ENCODE measurements around the gene FSTL5.

DNA sequence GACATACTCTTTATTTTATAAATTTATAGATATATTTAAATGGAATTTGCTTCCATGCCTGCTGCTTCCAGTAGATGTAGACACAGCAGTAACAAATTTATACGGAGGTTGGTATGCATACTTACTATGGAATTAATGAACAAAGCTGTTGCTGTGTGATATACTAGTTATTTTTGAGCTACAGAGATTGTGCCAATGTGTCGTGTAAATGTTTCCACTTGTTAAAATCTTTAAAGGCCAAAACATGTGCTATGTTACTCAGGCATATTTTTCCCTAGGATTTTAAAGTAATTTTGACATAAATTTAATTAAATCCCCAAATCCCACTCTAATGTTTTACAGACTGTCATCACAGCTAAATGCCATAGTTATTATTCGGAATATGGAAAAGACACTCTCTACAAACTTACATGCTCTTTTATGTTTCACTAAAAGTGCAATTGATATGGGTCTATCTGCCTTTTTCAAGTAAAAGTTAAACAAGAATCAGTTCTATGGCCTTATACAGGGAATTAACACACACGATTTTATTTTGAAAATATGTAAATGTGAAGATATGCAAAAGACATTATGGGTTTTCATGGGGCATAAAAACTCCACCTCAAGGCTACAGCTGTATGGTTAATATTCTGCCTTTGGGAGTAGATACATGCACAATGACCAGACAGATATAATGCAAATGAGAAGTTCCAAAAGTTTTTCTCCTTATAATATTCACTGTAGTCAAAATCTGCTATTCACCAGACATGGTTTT, 256.8 kb downstream of the FSTL5 start:
- TF ChIP-seq, protein P1, sequence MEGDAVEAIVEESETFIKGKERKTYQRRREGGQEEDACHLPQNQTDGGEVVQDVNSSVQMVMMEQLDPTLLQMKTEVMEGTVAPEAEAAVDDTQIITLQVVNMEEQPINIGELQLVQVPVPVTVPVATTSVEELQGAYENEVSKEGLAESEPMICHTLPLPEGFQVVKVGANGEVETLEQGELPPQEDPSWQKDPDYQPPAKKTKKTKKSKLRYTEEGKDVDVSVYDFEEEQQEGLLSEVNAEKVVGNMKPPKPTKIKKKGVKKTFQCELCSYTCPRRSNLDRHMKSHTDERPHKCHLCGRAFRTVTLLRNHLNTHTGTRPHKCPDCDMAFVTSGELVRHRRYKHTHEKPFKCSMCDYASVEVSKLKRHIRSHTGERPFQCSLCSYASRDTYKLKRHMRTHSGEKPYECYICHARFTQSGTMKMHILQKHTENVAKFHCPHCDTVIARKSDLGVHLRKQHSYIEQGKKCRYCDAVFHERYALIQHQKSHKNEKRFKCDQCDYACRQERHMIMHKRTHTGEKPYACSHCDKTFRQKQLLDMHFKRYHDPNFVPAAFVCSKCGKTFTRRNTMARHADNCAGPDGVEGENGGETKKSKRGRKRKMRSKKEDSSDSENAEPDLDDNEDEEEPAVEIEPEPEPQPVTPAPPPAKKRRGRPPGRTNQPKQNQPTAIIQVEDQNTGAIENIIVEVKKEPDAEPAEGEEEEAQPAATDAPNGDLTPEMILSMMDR (IDR thresholded peaks at IDR 0.05; ENCODE audit: low read depth, low read length, missing input control) = no peak
- TF ChIP-seq JUND (IDR thresholded peaks at IDR 0.05) (no peak), GABPA (IDR thresholded peaks at IDR 0.05 in 1 of 2, conservative IDR thresholded peaks at IDR 0.05 in 1 of 2) (no peak), EGR1 (IDR thresholded peaks at IDR 0.05; ENCODE audit: low read depth in 2 of 2) (no peak), YY1 (IDR thresholded peaks at IDR 0.05) (no peak)
